ENCODE data around the gene SCARB1.

Gene SCARB1

DNA sequence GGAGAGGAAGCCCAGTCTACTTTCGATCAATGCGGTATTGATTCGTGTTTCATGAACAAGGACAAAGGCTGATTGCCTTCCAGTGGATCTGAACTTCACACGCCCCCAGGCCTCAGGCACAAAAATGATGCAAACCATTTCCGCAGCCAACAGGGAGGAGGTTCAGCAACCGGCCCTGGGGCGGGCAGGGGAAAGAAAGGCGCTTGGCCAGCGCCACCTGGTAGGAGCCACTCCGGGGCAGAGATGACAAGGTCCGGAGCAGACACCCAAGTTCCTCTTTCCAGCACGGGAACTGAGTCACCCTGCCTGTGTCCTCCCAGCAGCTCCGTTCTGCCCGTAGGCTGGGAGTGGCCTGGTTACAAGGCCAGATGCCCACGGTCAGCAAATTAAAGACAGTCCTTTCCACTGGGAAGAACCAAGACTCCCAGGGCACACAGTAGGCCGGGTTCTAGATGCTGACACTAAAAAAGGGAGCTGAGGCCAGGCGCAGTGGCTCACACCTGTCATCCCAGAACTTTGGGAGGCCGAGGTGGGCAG is 136.3 kb downstream of the SCARB1 start:
- Histone ChIP-seq H3K9me3 (ENCODE audit: control insufficient read depth, insufficient read depth, low read length) (no peaks in the 10 kb centered on the region), H3K9me2 (replicated peaks; ENCODE audit: control insufficient read depth, low read length) (no peaks in the 10 kb centered on the region), H3K27ac (ENCODE audit: low read depth, low read length) (no peak overlapping the region), H3K27me3 (ENCODE audit: control insufficient read depth, low read length) (no peaks in the 10 kb centered on the region), H4K20me1 (ENCODE audit: control insufficient read depth, insufficient read depth, low read depth, low read length) (no peaks in the 10 kb centered on the region), H3K36me3 (ENCODE audit: control insufficient read depth, low read length) (no peaks in the 10 kb centered on the region), H3K79me2 (ENCODE audit: control insufficient read depth, low read length) (no peaks in the 10 kb centered on the region), H3F3A (ENCODE audit: control insufficient read depth, insufficient read depth) (no peaks in the 10 kb centered on the region), H3K4me2 (ENCODE audit: low read length) (no peak overlapping the region), H3K4me1 (ENCODE audit: control insufficient read depth, low read length) (no peaks in the 10 kb centered on the region), H3K4me3 (ENCODE audit: low read length) (no peak overlapping the region)
- no peak for TF ChIP-seq EZH2phosphoT487 (IDR thresholded peaks at IDR 0.05; ENCODE audit: borderline replicate concordance, low read length)
- TF ChIP-seq, protein P1, sequence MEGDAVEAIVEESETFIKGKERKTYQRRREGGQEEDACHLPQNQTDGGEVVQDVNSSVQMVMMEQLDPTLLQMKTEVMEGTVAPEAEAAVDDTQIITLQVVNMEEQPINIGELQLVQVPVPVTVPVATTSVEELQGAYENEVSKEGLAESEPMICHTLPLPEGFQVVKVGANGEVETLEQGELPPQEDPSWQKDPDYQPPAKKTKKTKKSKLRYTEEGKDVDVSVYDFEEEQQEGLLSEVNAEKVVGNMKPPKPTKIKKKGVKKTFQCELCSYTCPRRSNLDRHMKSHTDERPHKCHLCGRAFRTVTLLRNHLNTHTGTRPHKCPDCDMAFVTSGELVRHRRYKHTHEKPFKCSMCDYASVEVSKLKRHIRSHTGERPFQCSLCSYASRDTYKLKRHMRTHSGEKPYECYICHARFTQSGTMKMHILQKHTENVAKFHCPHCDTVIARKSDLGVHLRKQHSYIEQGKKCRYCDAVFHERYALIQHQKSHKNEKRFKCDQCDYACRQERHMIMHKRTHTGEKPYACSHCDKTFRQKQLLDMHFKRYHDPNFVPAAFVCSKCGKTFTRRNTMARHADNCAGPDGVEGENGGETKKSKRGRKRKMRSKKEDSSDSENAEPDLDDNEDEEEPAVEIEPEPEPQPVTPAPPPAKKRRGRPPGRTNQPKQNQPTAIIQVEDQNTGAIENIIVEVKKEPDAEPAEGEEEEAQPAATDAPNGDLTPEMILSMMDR (IDR thresholded peaks at IDR 0.05; ENCODE audit: low read depth, low read length, poor library complexity, severe bottlenecking) = no peak
